ENCODE measurements around the gene ADARB2.
"Not testable (repeated sequence)": the region's sequence is repeated elsewhere in the genome, so short reads cannot be mapped to it uniquely, and the experiment has no call there.

The ADARB2 gene

DNA sequence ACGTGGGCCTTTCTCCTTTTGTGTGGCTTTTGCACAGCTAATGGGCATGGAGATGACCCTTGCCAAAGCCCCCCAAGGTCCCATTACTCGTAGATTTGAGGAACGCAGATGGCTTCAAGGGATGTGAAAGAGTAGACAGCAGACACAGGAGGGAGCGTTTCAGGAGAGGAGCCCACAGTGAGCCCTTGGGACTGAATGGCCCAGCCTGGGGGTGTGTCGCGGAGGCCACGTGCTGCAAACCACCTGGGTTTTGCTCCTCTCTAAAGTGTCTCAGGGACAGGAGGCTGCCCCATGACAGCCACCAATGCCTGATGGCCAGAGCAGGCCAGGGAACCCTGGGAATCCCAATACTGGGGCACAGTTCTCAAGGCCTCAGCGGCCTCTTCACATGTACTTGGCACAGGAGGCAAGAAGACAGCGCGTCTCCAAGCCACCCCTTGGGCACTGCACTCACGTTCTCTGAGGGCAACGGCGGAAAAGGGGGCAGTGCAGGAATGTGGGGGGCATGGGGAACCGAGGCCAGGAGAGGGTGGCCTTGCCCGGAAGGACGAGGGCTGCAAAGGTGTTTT, 495.9 kb downstream of the ADARB2 start:
- no peak for DNase-seq

DNA sequence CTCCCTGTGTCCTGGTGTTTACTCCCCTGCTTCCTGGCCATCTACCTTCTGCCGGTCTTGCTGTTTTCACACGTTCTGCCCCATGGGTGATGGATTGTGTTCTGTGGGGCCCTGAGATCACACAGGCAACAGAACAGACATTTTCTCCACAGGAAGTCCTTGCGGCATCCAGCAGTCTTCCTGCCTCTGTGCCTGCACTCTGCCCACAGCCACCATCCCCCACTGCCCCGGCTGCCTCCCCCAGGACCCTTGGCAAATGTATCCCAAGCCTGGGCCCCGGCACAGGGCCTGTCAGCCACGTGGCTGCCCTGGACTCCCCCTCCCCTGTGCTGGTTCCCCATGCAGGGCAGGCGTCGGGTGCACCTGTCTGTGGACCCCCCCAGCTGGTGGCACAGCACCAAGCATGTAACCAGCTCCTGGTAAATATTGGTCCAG, 497.0 kb downstream of the ADARB2 start:
- peak; percentile 71 for DNase-seq

- no peak for DNase-seq
Measured at GRCh38 chr10:1233031-1233430, 504.3 kb downstream of the ADARB2 start.

- no peak for DNase-seq
Measured at GRCh38 chr10:1232164-1232911, 505.0 kb downstream of the ADARB2 start.

DNA sequence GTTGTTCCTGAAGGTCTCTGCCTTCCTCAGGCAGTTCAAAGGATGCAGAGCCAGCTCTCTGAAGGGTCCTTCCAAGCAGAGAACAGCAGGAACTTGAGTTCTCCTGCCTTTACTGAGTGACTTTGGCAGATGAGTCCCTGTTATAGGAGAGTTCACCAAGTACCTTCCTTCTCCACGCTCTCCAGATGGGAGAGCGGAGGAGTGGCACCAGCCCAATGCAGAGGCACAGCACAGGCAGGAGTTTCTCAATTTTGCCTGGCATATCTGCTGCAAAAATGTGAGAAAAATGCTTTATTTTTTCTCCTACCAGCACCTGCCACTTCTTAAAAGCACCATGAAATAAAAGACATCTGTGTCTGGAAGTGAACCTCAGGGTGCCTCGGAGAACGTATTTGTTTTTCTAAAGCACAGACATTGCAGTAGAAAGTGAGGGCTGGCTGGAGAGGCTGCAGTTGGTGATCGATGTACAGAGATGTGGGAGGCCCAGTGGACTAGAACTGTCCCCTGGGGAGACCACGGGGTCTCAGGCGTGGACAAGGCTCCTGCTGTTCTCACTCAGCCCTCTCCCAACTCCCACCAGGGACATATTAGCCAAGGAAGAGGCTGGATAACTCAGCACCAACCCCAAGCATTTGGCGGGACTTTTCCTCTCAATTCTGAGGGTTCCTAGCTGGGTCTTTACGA, 506.6 kb downstream of the ADARB2 start:
- DNase-seq: no peak

DNA sequence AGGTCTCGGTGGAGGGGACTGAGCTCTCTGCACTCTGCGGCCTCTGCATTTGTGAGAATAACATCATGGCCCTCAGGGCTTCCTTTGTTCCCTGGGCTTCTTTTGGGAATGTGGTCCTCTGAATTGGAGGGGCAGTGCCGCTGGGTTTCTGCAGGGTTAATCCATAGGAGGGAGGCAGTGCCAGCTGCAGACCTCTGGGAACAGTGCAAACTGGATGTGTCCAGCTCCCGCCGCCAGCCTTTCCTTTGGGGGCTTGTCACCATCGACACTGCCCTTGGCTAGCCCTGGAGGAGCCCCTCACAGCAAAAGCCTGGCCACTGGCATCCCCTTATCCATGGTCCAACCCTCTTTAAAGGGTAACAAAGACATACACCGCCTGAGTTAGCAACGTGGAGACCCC, 507.2 kb downstream of the ADARB2 start:
- DNase-seq: no peak

GRCh38 chr10:1229574-1229973, 507.8 kb downstream of the ADARB2 start:
- DNase-seq: no peak

GRCh38 chr10:1229116-1229515, 508.2 kb downstream of the ADARB2 start:
- no peak for DNase-seq

DNA sequence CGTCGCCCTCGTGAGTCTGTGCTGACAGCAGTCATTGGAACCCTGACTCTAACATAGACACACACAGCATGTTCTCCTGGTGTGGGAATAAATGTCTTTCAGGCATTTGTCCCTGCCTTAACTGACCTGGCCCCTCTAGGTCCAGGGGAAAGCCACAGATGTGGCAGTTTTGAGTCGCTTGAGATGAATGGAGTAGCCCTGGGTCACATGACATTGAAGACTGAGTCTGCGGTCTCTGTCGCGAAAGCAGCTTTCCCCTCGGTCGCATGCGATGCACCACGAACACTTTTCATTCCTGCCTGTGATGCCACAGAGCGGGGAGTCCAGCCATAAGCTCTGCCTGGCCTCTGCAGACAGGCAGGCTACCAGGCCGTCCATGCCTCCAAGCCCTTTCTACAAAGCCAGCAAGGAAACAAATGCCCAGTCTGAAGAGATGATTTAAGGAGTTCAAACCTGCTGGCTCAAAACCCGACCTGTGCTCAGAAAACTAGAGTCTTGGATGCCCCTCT, 508.8 kb downstream of the ADARB2 start:
- DNase-seq: no peak

- DNase-seq: peak; percentile 34
Measured at GRCh38 chr10:1227510-1228402, 509.6 kb downstream of the ADARB2 start.

DNA sequence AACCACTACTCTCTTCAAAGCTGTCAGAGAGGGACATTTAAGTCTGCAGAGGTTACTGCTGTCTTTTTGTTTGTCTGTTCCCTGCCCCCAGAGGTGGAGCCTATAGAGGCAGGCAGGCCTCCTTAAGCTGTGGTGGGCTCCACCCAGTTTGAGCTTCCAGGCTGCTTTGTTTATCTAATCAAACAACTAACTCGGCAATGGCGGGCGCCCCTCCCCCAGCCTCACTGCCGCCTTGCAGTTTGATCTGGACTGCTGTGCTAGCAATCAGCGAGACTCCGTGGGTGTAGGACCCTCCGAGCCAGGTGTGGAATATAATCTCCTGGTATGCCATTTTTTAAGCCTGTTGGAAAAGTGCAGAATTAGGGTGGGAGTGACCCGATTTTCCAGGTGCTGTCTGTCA, 510.4 kb downstream of the ADARB2 start:
- DNase-seq: not testable (repeated sequence)

GRCh38 chr10:1219874-1220273, 517.5 kb downstream of the ADARB2 start:
- DNase-seq: not testable (repeated sequence)

- DNase-seq: no peak
Measured at GRCh38 chr10:1217661-1218060, 519.7 kb downstream of the ADARB2 start.

- DNase-seq: no peak
Measured at GRCh38 chr10:1217237-1217587, 520.1 kb downstream of the ADARB2 start.

DNA sequence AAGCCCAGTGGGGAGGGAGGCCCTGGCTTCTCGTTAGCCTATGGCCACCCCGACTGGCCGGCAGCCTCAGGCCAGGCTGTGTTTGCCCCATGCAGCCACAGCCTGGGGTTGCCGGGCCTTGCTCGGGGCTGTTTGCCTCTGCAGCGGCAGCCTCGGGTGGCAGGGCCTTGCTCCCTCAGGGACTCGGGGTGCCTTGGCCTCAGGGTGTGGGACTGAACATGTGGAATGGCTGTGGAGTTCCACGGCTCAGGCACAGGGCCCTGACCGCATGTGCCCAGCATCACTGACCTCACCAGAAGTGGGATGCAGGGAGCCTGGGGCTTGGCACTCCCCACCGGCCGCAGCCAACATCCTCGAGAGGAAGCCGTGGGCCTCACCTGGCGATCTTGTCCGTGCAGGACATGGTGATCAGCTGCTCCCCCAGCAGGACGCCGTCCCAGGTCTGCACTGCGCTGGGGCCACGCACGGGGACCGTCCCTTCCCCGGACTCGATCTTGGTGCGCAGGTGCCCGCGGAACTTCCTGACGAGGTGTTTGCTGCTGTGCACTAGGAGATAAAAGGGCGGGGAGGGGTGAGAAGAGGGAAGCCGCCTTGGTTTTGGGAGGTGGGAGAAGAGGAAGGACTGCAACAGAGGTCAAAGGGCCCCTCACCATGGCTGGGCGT, 520.6 kb downstream of the ADARB2 start:
- DNase-seq: no peak

- no peak for DNase-seq
Measured at GRCh38 chr10:1215862-1216573, 521.3 kb downstream of the ADARB2 start.

DNA sequence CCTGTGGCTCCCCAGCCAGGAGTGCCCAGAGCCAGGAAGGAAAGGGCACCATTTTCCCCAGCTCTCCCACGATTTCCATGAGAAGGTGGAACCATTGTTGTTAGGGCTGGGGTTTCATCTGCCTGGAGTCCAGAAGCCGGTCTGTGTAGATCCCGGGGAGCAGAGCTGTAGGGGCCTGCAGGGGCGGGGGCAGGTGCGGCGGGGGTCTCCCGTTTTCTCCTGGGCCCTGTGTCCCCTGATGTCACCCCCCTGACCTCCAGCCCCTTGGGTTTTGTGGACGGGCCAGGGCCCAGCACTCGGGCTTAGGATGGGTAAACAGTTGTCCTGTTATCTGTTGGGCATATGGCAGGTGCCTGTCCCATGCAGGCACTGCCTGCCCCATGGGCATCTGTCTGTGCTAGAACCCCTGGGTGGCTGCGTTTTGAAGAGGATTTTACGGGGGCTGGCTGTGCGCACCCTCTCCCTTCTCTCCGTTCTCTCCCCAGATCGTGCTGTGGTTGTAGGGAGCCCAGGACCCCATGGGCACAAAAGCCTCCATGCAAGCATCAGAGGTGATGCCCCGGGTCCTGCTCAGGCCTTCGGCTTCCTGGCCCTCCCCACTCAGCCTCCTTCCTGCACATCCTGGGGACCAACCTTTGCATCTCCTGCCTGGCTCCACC, 522.3 kb downstream of the ADARB2 start:
- DNase-seq: no peak

DNA sequence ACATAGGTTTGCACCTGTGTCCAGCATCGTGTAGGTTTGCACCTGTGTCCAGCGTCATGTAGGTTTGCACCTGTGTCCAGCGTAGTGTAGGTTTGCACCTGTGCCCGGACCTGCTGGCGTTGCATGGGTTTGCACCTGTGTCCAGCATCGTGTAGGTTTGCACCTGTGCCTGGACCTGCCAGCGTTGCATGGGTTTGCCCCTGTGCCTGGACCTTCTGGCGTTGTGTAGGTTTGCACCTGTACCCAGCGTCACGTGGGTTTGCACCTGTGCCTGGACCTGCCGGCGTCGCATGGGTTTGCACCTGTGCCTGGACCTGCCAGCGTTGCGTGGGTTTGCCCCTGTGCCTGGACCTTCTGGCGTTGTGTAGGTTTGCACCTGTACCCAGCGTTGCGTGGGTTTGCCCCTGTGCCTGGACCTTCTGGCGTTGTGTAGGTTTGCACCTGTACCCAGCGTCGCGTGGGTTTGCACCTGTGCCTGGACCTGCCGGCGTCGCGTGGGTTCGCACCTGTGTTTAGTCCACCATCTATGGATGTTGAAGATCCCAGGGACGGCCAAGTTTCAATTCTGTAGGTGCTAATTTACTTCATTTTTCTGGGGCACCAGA, 523.2 kb downstream of the ADARB2 start:
- DNase-seq: no peak

GRCh38 chr10:1213252-1214070, 523.9 kb downstream of the ADARB2 start:
- DNase-seq: no peak
